Measurements from ENCODE around the gene PDZD8. TPM values are rescaled to one million over a fixed set of nuclear protein-coding genes. Genes with fewer than 3 reads are reported as not detected.

PDZD8 gene
- total RNA-seq, 2 experiments from 2014 or later, result 10.5 to 26.4 TPM

DNA sequence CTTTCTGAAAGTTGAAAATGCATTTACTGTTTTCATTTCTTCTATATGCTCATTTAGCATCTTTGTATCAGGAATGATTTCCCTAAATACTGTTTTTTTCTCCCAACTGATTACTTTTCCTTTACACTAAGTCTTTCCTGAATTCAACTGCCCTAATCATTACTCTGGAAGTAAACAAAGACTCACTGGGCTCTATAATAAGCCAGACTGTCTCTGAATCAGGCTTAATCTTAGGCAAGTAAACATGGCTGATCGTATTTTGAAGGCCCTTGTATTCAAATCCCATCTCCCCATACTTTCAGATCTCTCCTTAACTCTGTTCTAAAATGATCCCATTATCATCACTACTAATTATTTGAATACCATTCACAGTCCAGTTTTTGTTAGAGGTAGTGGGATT is 61.6 kb downstream of the PDZD8 start:
- ChIA-PET CTCF (ENCODE audit: unreplicated experiment) (no interaction called here), POLR2A (no interaction called here)
- no peaks in the 10 kb centered on the region for H3K9me2 ChIP-seq (ENCODE audit: insufficient read depth, low read length)
- H2AFZ ChIP-seq (ENCODE audit: low read length), result no peak overlapping the region
- no peak overlapping the region for H3K4me3 ChIP-seq (ENCODE audit: low read depth, low read length, poor library complexity, severe bottlenecking)
- no peaks in the 10 kb centered on the region for H3K79me2 ChIP-seq (ENCODE audit: insufficient read depth, low read depth, low read length)
- peaks cover 44% of the 10 kb centered on the region; the same call in 1 of the 2 replicates for H3K36me3 ChIP-seq (ENCODE audit: insufficient read depth, low read length)
- H3K9me3 ChIP-seq (ENCODE audit: low read length), result no peaks in the 10 kb centered on the region
- H3K27ac ChIP-seq (ENCODE audit: low read depth, low read length, poor library complexity, severe bottlenecking), result no peak overlapping the region
- intact Hi-C loops (cut with micrococcal nuclease; ENCODE audit: unreplicated experiment), result no loop called here
- TF ChIP-seq, protein P1, sequence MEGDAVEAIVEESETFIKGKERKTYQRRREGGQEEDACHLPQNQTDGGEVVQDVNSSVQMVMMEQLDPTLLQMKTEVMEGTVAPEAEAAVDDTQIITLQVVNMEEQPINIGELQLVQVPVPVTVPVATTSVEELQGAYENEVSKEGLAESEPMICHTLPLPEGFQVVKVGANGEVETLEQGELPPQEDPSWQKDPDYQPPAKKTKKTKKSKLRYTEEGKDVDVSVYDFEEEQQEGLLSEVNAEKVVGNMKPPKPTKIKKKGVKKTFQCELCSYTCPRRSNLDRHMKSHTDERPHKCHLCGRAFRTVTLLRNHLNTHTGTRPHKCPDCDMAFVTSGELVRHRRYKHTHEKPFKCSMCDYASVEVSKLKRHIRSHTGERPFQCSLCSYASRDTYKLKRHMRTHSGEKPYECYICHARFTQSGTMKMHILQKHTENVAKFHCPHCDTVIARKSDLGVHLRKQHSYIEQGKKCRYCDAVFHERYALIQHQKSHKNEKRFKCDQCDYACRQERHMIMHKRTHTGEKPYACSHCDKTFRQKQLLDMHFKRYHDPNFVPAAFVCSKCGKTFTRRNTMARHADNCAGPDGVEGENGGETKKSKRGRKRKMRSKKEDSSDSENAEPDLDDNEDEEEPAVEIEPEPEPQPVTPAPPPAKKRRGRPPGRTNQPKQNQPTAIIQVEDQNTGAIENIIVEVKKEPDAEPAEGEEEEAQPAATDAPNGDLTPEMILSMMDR (conservative IDR thresholded peaks at IDR 0.05; ENCODE audit: low read length), result no peak
- TF ChIP-seq EZH2phosphoT487 (IDR thresholded peaks at IDR 0.05; ENCODE audit: borderline replicate concordance, low read depth, low read length), result no peak
- no TSS peak for BruUV-seq (replicated peaks)
- no peaks in the 10 kb centered on the region for H3K4me1 ChIP-seq (ENCODE audit: insufficient read depth, low read length, poor library complexity, severe bottlenecking)
- no peak for DNase-seq (ENCODE audit: low spot score)
- H4K20me1 ChIP-seq (ENCODE audit: insufficient read depth, low read length), result peaks cover 10% of the 10 kb centered on the region; the same call in 1 of the 2 replicates
- no peak overlapping the region for H3K4me2 ChIP-seq (ENCODE audit: low read length)

DNA sequence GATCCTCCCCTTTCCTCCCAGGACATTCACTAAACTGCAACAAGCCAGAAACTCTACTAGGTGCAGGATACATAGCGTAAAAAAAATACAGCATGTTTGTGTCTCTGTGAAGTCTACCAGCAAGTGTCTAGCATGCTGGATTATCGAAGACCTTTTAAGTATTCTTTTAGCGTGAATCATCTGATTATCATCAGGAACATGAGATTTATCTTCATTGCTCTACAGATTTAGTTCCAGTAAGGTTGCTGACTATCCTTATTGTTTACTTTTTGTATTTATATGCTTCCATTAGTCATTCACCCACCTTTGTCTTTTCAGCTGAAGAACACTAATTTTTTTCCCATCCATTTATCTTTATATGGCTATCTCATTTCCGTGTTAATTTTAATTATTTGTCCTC is 62.8 kb downstream of the PDZD8 start:
- no peak overlapping the region for H2AFZ ChIP-seq (ENCODE audit: low read length)
- no peak overlapping the region for H3K27ac ChIP-seq (ENCODE audit: low read depth, low read length, poor library complexity, severe bottlenecking)
- no peak overlapping the region for H3K4me3 ChIP-seq (ENCODE audit: low read depth, low read length, poor library complexity, severe bottlenecking)
- intact Hi-C loops (cut with micrococcal nuclease; ENCODE audit: unreplicated experiment), result no loop called here
- H3K9me2 ChIP-seq (ENCODE audit: insufficient read depth, low read length), result no peaks in the 10 kb centered on the region
- H3K79me2 ChIP-seq (ENCODE audit: insufficient read depth, low read depth, low read length), result no peaks in the 10 kb centered on the region
- no peak overlapping the region for H3K4me2 ChIP-seq (ENCODE audit: low read length)
- peaks cover 37% of the 10 kb centered on the region; the same call in 1 of the 2 replicates for H3K36me3 ChIP-seq (ENCODE audit: insufficient read depth, low read length)
- ChIA-PET CTCF (ENCODE audit: unreplicated experiment) (no interaction called here), POLR2A (no interaction called here)
- BruUV-seq (replicated peaks), result no TSS peak
- no peak for TF ChIP-seq EZH2phosphoT487 (IDR thresholded peaks at IDR 0.05; ENCODE audit: borderline replicate concordance, low read depth, low read length)
- TF ChIP-seq, protein P1 (conservative IDR thresholded peaks at IDR 0.05; ENCODE audit: low read length), result no peak
- H3K4me1 ChIP-seq (ENCODE audit: insufficient read depth, low read length, poor library complexity, severe bottlenecking), result no peaks in the 10 kb centered on the region
- H3K9me3 ChIP-seq (ENCODE audit: low read length), result no peaks in the 10 kb centered on the region
- no peaks in the 10 kb centered on the region for H4K20me1 ChIP-seq (ENCODE audit: insufficient read depth, low read length)
- no peak for DNase-seq (ENCODE audit: low spot score)

DNA sequence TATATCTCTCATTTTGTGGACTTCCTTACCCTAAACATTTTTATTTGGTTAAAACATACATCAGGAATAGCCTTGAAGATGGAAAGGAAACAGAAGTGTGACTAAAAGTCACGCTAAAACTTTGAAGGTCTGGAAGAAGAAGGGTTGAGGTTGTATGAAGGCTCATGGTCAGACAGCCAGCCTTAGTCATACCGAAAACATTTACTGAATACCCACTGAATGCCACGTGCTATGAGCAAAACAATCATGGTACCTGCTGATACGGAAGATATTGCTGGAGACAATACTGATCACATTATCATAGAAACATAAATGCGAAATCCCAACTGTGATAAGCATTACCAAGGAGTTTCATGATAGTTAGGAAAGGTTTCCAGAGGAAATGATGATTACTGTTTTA is 64.0 kb downstream of the PDZD8 start:
- no peak for TF ChIP-seq EZH2phosphoT487 (IDR thresholded peaks at IDR 0.05; ENCODE audit: borderline replicate concordance, low read depth, low read length)
- TF ChIP-seq, protein P1 (conservative IDR thresholded peaks at IDR 0.05; ENCODE audit: low read length), result no peak
- Histone ChIP-seq H3K4me1 (ENCODE audit: insufficient read depth, low read length, poor library complexity, severe bottlenecking) (no peaks in the 10 kb centered on the region), H4K20me1 (ENCODE audit: insufficient read depth, low read length) (no peaks in the 10 kb centered on the region), H3K36me3 (ENCODE audit: insufficient read depth, low read length) (peaks cover 35% of the 10 kb centered on the region; the same call in 1 of the 2 replicates), H3K27ac (ENCODE audit: low read depth, low read length, poor library complexity, severe bottlenecking) (no peak overlapping the region), H3K9me2 (ENCODE audit: insufficient read depth, low read length) (no peaks in the 10 kb centered on the region), H3K4me2 (ENCODE audit: low read length) (no peak overlapping the region), H3K79me2 (ENCODE audit: insufficient read depth, low read depth, low read length) (no peaks in the 10 kb centered on the region), H3K4me3 (ENCODE audit: low read depth, low read length, poor library complexity, severe bottlenecking) (no peak overlapping the region), H2AFZ (ENCODE audit: low read length) (no peak overlapping the region), H3K9me3 (ENCODE audit: low read length) (no peaks in the 10 kb centered on the region)
- ChIA-PET POLR2A (interaction anchor here (0.6 kb wide), 1 partner anchor 23 kb away, joined by 3 read pairs; no protein-coding TSS in a partner anchor), CTCF (ENCODE audit: unreplicated experiment) (no interaction called here)
- no TSS peak for BruUV-seq (replicated peaks)
- no peak for DNase-seq (ENCODE audit: low spot score)
- intact Hi-C loops (cut with micrococcal nuclease; ENCODE audit: unreplicated experiment), result no loop called here

Measured in OCI-LY7 (cell line).